Upper lobe of left lung (tissue), 6 donors: Measurements from ENCODE around the gene GOLPH3. TPM values are rescaled to one million over a fixed set of nuclear protein-coding genes. Genes with fewer than 3 reads are reported as not detected.
"Not testable (repeated sequence)": the region's sequence is repeated elsewhere in the genome, so short reads cannot be mapped to it uniquely, and the experiment has no call there.

Source experiments
- ATAC-seq, 2 donors: fragments of 200-7000 bp; cut with Tn5 transposase; one replicate each; pipeline ENCODE4 v1.9.1; 2022; ENCODE audit warnings: mild to moderate bottlenecking in 2 of 2, moderate library complexity in 2 of 2; ENCODE audit not compliant: low FRiP score in 2 of 2
- DNase-seq, 2 donors: peaks; one replicate each; pipeline ENCODE4 v3.0.0-alpha.2; 2019 to 2020
- H3K27ac ChIP-seq, 4 donors: fragments of 200-600 bp; sonication (generic); one replicate each; pipeline ENCODE4 v1.5.1; 2016 to 2019
- H3K27me3 ChIP-seq, 4 donors: fragments of 200-600 bp; sonication (generic); one replicate each; pipeline ENCODE4 v1.5.1; 2017 to 2019
- H3K36me3 ChIP-seq, 4 donors: fragments of 200-600 bp; sonication (generic); one replicate each; pipeline ENCODE4 v1.5.1; 2016 to 2019
- H3K4me1 ChIP-seq, 4 donors: fragments of 200-600 bp; sonication (generic); one replicate each; pipeline ENCODE4 v1.5.1; 2018 to 2019
- H3K4me3 ChIP-seq, 4 donors: fragments of 200-600 bp; sonication (generic); one replicate each; pipeline ENCODE4 v1.5.1; 2017 to 2019; ENCODE audit warnings: mild to moderate bottlenecking in 2 of 4, moderate library complexity in 1 of 4
- H3K9me3 ChIP-seq, 4 donors: fragments of 200-600 bp; sonication (generic); one replicate each; pipeline ENCODE4 v1.5.1; 2018 to 2019
- CTCF ChIP-seq, 6 experiments: fragments of 450-650 bp in 4 of 6; fragments of 200-600 bp in 2 of 6; sonication (generic) in 2 of 6; IDR thresholded peaks; one replicate each; pipeline ENCODE4 v1.5.1; 2016 to 2019; ENCODE audit warnings: antibody characterized with exemption in 6 of 6
- EP300 ChIP-seq, 4 donors: sonication (generic); formaldehyde crosslinking; IDR thresholded peaks; one replicate each; pipeline ENCODE4 v1.5.1; 2017; ENCODE audit warnings: antibody characterized with exemption in 4 of 4, control low read depth in 2 of 4
- POLR2A ChIP-seq, 4 donors: fragments of 450-650 bp; IDR thresholded peaks; one replicate each; pipeline ENCODE4 v1.5.1; 2016 to 2017; ENCODE audit warnings: antibody characterized with exemption in 4 of 4, mild to moderate bottlenecking in 2 of 4
- POLR2AphosphoS5 ChIP-seq, 2 donors: sonication (generic); formaldehyde crosslinking; IDR thresholded peaks; one replicate each; pipeline ENCODE4 v1.5.1; 2017; ENCODE audit warnings: antibody characterized with exemption in 2 of 2
- WGBS, 2 donors: methylation state at CpG; one replicate each; pipeline ENCODE4 v1.1.5; 2017 to 2018; 5-methylcytosine and 5-hydroxymethylcytosine counted together
- small RNA-seq, 4 donors: library from RNA; depleted of rRNA; stranded (forward); fragments of <200 nt; gene quantifications; one replicate each; pipeline ENCODE3, GENCODE V24; 2016
- total RNA-seq, 6 donors: library from RNA; depleted of rRNA in 4 of 6; stranded (reverse); fragments of >200 nt in 4 of 6; gene quantifications; one replicate each; pipeline versions ENCODE4 v1.1.0 to v1.2.1, GENCODE V29; 2016 to 2021
- donor health status: DM: no; HTN: no; CAD: no; lungs with moderate emphysema.
- donor health status: DM: no; HTN: yes; CAD: no; lungs with severe emphysema.

The GOLPH3 gene
- total RNA-seq, 6 donors from 2014 or later = 90.1 to 127 (median 123) TPM

DNA sequence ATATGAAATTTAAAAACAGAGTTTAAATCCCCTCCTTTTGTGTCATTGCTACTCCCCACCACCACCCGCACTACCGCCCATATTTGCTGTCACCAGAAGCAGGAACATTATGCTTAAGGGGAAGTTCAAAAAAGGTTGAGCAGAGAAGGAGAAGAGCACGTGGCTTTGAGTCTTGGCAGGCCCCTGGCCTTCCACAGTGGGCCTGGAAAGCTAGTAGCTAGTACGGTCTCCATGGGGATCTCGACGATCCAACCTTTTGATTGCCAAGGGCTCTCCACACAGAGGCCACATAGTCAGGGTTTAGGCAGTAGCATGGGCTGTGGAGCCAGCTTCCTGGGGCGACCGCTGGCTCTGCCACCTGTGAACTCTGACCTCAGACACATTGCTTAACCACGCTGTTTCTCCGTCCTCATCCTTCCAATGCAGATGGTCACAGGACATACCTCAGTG lies 90.1 kb downstream of the GOLPH3 start:
- ATAC-seq (peak in 1 of 2 donors; percentile 48), DNase-seq (no peak)
- WGBS, 2 donors = 68 to 71% methylated on average over 8 to 10 of the region's 10 CpGs
- Histone ChIP-seq H3K27ac (peak overlapping the region in 1 of 4 donors; percentile 23), H3K27me3 (no peaks in the 10 kb centered on the region), H3K9me3 (no peaks in the 10 kb centered on the region), H3K4me3 (no peak overlapping the region), H3K4me1 (no peaks in the 10 kb centered on the region), H3K36me3 (peaks cover 0 to 35% (median 19%) of the 10 kb centered on the region in 4 donors)
- TF ChIP-seq EP300 (IDR thresholded peaks at IDR 0.05) (no peak), POLR2AphosphoS5 (IDR thresholded peaks at IDR 0.05) (no peak), CTCF (IDR thresholded peaks at IDR 0.05) (no peak), POLR2A (IDR thresholded peaks at IDR 0.05) (no peak)

- no peak for DNase-seq
- 86 to 89% methylated on average over 4 of the region's 4 CpGs for WGBS, 2 donors
- no peak overlapping the region for H3K4me3 ChIP-seq
- no peak for TF ChIP-seq EP300 (IDR thresholded peaks at IDR 0.05)
- no peak for TF ChIP-seq CTCF (IDR thresholded peaks at IDR 0.05)
- TF ChIP-seq POLR2AphosphoS5 (IDR thresholded peaks at IDR 0.05) = no peak
- TF ChIP-seq POLR2A (IDR thresholded peaks at IDR 0.05) = no peak
- H3K9me3 ChIP-seq = no peaks in the 10 kb centered on the region
- no peaks in the 10 kb centered on the region for H3K4me1 ChIP-seq
- no peak overlapping the region for H3K27ac ChIP-seq
- peaks cover 0 to 29% (median 8%) of the 10 kb centered on the region in 4 donors for H3K36me3 ChIP-seq
- H3K27me3 ChIP-seq = no peaks in the 10 kb centered on the region
- ATAC-seq = no peak
These were observed 91.4 kb downstream of the GOLPH3 start for GRCh38 chr5:32082701-32083100.

DNA sequence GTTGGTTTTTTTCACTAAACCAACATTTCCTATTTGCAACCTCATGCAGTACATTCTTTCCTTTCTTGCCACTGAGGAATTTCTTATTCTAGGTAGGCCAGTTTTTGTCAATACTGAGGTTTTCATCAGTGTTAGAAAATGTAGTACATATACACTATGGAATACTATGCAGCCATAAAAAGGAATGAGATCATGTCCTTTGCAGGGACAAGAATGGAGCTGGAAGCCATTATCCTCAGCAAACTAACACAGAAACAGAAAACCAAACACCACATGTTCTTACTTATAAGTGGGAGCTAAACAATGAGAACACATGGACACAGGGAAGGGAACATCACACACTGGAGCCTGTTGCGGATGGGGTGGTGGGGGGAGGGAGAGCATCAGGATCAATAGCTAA lies 93.6 kb downstream of the GOLPH3 start:
- not testable (repeated sequence) for ATAC-seq, H3K4me3 ChIP-seq, H3K27ac ChIP-seq, H3K9me3 ChIP-seq, DNase-seq, H3K4me1 ChIP-seq, H3K27me3 ChIP-seq
- peaks cover 0 to 15% (median 0%) of the 10 kb centered on the region in 4 donors for H3K36me3 ChIP-seq
- 100% methylated on average over 1 of the region's 1 CpG for WGBS, 2 donors

- not testable (repeated sequence) for H3K4me1 ChIP-seq, H3K9me3 ChIP-seq, ATAC-seq, H3K4me3 ChIP-seq, H3K27me3 ChIP-seq, H3K27ac ChIP-seq, DNase-seq
- WGBS, 2 donors = 90% methylated on average over 6 of the region's 6 CpGs
- peaks cover 0 to 20% (median 5%) of the 10 kb centered on the region in 4 donors for H3K36me3 ChIP-seq
These were observed 95.3 kb downstream of the GOLPH3 start for GRCh38 chr5:32078855-32079254.

DNA sequence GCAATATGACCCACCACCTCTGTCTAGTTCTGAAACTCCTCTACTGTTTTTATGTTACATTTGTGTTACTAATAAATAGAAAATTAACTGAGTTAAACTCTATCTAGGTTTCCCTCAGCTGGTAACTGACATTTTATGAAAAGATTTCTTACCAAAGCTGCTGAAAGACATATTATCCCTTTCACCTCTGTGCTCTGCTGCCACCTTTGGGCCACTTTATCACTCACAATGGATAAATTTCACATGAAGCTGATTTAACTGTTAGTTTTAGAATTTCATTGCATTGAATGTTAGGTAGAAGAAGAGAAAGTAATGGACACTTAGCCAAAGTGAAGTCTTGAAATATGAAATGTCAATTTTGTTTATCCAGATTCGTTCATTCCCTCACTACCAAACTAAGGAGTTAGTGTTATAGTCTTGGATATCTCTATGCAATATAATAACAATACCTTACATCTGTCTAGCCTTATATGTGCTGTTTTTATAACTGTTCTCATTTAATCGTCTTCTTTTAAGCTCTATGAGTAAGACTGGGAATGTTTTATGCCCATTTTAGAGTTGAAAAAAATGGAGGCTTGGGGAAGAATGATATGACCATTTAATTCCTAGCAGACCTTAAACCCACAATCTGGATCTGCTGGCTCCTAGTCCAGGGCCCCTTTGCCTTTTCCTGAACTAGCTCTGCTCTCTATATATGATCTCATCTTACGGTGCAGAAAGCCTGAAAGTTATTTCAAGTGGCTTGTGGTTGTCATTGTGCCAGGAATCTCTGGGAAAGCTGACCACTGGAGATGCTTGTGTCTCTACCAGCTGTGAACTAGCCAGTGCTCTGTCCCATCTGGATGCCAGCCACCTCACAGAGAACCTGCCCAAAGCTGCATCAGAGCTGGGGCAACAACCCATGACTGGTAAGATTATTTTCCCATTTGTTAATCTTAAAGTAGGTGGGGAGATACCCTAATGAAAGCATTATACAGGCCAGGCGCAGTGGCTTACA lies 97.1 kb downstream of the GOLPH3 start:
- no peak overlapping the region for H3K27ac ChIP-seq
- no peak for DNase-seq

More for the DNA sequence above, 97.1 kb downstream of the GOLPH3 start:
- TF ChIP-seq EP300 (IDR thresholded peaks at IDR 0.05) (no peak), CTCF (IDR thresholded peaks at IDR 0.05) (peak; percentile 50 to 73 (median 60)), POLR2AphosphoS5 (IDR thresholded peaks at IDR 0.05) (no peak)
- no peaks in the 10 kb centered on the region for H3K4me1 ChIP-seq
- H3K36me3 ChIP-seq = peaks cover 4 to 39% (median 11%) of the 10 kb centered on the region in 4 donors
- no peaks in the 10 kb centered on the region for H3K27me3 ChIP-seq
- 36 to 53% methylated on average over 3 to 4 of the region's 4 CpGs for WGBS, 2 donors
- ATAC-seq = peak in 1 of 2 donors; percentile 57
- no peak overlapping the region for H3K4me3 ChIP-seq
- H3K9me3 ChIP-seq = no peaks in the 10 kb centered on the region

Small RNAs within 50 kb of the gene (small RNA-seq; reads per million reads assigned to genes)
- 0 reads per million in 4 donors for gene RF00019

Other genes with a start within 250 kb of the GOLPH3 start
- 10 to 100 TPM; 27.2 to 50.8 (median 35.5) TPM for gene MTMR12, start 138.6 kb upstream of the GOLPH3 start, total RNA-seq